Activated T-helper 2 cell treated with anti-CD3 and anti-CD28 coated beads, Interferon-gamma antibody, Interleukin-2, Interleukin-4, amounts not matched to agents 10 μg/mL and 5 μg/mL and 100 μg/mL, durations not matched to agents 14 hours and 24 hours and 36 hours (primary cell): ENCODE data around the gene ANO2. TPM values are rescaled to one million over a fixed set of nuclear protein-coding genes. Genes with fewer than 3 reads are reported as not detected.
"Not testable (repeated sequence)": the region's sequence is repeated elsewhere in the genome, so short reads cannot be mapped to it uniquely, and the experiment has no call there.

ENCODE experiments used
- DNase-seq: peaks from one replicate; pipeline ENCODE4 v3.0.0; 2021; ENCODE audit warnings: low spot score
- H3K27ac Mint-ChIP-seq: one replicate; pipeline ENCODE4 v1.8.0; 2021; ENCODE audit warnings: mixed read lengths
- H3K27me3 Mint-ChIP-seq: one replicate; pipeline ENCODE4 v1.8.0; 2021; ENCODE audit warnings: low read depth, mixed read lengths
- H3K36me3 Mint-ChIP-seq: one replicate; pipeline ENCODE4 v1.8.0; 2021; ENCODE audit warnings: low read depth, mixed read lengths
- H3K4me1 Mint-ChIP-seq: one replicate; pipeline ENCODE4 v1.8.0; 2021; ENCODE audit warnings: low read depth, mixed read lengths
- H3K4me3 Mint-ChIP-seq: one replicate; pipeline ENCODE4 v1.8.0; 2021; ENCODE audit warnings: low read depth, mild to moderate bottlenecking, moderate library complexity, mixed read lengths
- H3K9me3 Mint-ChIP-seq: one replicate; pipeline ENCODE4 v1.8.0; 2021; ENCODE audit warnings: mixed read lengths
- intact Hi-C: fragments of 100-400 bp; cut with micrococcal nuclease; formaldehyde crosslinking; loops from one replicate; pipeline ENCODE4 v1.15.1; 2023
- total RNA-seq: library from RNA; stranded (reverse); gene quantifications from 2 replicates; pipeline ENCODE4 v1.2.3, GENCODE V29; 2022

The ANO2 gene
- total RNA-seq, 1 donor from 2014 or later, result not detected

DNA sequence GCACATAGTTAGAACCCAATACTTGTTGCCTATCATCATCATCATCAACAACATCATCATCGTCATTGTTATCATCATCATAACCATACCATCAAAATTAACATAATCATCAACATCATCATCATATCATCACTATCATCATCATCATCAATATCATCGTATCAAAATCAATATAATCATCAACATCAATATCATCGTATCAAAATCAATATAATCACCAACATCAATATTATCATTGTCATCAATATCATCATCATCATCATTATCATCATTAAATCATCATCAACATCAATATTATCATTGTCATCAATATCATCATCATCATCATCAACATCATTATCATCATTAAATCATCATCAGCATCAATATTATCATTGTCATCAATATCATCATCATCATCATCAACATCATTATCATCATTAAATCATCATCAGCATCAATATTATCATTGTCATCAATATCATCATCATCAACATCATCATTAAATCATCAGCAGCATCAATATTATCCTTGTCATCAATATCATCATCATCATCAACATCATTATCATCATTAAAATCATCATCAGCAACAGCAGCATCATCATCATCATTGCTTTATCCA, 286.6 kb downstream of the ANO2 start:
- not testable (repeated sequence) for H3K4me1 Mint-ChIP-seq, H3K9me3 Mint-ChIP-seq, H3K27ac Mint-ChIP-seq

DNA sequence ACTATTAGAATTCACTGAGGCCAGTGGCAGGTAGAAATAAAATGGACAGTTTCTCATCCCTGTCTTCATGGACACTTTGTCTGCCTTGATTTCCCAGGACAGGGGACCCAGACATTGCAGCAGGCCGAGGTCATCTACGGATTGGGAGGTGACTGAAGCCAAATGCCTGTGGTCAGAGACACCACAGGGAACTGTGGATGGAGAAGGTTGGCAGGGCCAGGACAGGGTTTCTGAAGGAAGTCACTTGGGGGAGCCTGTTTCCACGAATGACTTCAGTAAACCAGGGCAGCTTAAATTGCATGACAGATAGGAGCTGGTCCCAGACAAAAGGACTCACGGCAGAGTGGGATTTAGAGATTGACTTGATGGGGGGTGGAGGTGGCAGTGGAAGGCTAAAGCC, 288.2 kb downstream of the ANO2 start:
- no peak for DNase-seq
- H3K27me3 Mint-ChIP-seq, result no peaks in the 10 kb centered on the region
- H3K4me1 Mint-ChIP-seq, result no peaks in the 10 kb centered on the region
- H3K4me3 Mint-ChIP-seq, result no peak overlapping the region
- intact Hi-C loops, result no loop called here
- H3K9me3 Mint-ChIP-seq, result no peaks in the 10 kb centered on the region
- no peaks in the 10 kb centered on the region for H3K36me3 Mint-ChIP-seq
- no peak overlapping the region for H3K27ac Mint-ChIP-seq

More for the DNA sequence above, 286.6 kb downstream of the ANO2 start:
- H3K27me3 Mint-ChIP-seq, intact Hi-C loops, H3K36me3 Mint-ChIP-seq, H3K4me3 Mint-ChIP-seq, DNase-seq: not testable (repeated sequence)

DNA sequence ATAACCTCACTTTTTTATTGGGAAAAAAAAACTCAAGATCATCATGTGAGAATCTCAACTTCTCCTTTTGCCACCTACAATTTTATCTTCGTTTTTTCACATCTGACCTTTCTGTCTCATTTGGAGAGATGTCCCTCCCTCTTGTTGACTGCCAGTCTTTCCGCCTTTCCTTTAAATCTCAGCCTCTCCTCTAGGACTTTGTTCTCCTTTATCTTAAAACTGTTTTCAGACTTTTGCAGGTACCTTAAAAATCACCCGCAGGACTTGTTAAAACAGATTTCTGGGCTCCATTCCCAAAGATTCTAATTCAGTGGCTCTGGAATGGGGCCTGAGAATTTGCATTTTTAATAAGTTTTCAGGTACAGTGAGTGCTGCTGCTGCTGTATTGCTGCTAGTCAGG, 289.9 kb downstream of the ANO2 start:
- H3K36me3 Mint-ChIP-seq, result no peaks in the 10 kb centered on the region
- no peak overlapping the region for H3K4me3 Mint-ChIP-seq
- H3K27me3 Mint-ChIP-seq, result no peaks in the 10 kb centered on the region
- no peaks in the 10 kb centered on the region for H3K9me3 Mint-ChIP-seq
- intact Hi-C loops, result no loop called here
- DNase-seq, result no peak
- no peaks in the 10 kb centered on the region for H3K4me1 Mint-ChIP-seq
- H3K27ac Mint-ChIP-seq, result no peak overlapping the region

DNA sequence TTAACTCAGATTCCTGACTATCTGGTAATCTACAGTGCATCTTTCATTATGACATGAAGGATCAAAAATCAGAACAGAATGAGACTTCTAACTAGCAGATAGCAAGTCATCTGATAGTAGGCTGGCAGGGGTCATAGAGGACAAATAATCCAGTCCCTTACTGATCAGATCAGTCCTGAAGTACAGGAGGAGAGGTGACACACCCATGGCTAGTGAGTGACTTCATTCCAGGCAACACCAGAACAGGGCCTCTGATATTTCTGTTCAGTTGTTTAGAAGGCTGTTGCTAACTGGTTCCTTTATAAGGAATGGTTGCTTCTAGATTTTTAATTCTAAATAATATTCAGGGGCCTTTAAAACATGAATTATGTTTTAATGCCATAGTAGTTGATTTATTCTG, 291.0 kb downstream of the ANO2 start:
- intact Hi-C loops, result no loop called here
- H3K9me3 Mint-ChIP-seq, result no peaks in the 10 kb centered on the region
- no peaks in the 10 kb centered on the region for H3K27me3 Mint-ChIP-seq
- no peak for DNase-seq
- H3K27ac Mint-ChIP-seq, result no peak overlapping the region
- H3K4me1 Mint-ChIP-seq, result no peaks in the 10 kb centered on the region
- no peak overlapping the region for H3K4me3 Mint-ChIP-seq
- H3K36me3 Mint-ChIP-seq, result no peaks in the 10 kb centered on the region

DNA sequence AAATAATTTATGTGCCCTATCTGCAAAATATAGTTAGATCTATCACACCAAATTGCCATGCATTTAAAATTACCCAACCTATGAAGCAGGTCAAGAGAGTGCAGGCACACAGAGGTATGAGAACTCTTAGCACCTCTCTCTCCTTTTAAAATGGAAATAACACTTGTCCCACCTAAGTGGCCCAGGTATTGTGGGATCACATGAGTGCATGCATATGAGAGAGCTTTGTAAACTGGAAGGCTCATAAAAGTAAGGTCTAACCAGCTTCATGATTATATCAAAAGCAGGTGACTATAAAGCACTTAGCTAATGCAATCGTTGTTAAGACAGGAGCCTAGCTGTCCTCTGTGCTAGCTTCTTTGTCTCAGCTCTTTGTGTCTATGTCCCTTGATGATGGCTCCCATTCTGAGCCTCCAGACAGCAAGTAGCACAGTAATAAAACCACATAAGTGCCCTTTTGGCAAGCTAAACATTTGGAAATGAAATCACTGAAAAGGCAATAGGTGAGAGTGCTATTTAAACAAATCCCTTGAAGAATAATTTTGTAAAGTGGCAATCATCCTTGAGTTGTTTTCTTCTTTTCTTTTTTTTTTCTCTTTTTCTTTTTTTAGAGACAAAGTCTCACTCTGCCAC, 294.1 kb downstream of the ANO2 start:
- no peaks in the 10 kb centered on the region for H3K36me3 Mint-ChIP-seq
- no peak overlapping the region for H3K4me3 Mint-ChIP-seq
- no peak overlapping the region for H3K27ac Mint-ChIP-seq
- H3K9me3 Mint-ChIP-seq, result no peaks in the 10 kb centered on the region
- no peak for DNase-seq
- no peaks in the 10 kb centered on the region for H3K4me1 Mint-ChIP-seq
- intact Hi-C loops, result no loop called here
- H3K27me3 Mint-ChIP-seq, result peaks cover 1% of the 10 kb centered on the region

DNA sequence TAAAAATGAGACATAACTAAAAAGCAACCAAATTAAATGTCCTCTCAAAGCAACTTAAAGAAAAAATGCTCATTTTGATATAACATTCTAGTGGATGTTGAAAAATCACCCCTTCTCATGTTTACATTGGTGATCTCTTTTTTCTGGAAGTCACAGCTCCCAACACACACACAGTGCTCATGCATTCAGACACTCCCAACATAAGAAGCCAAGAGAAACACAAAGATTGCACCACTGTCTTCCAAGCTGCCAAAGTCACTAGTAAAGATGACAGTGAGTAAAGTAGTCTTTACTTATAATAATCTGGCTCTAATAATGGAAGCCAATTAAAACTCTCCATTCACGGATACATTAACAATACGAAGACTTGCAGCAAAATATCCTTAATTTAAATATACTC, 294.8 kb downstream of the ANO2 start:
- Mint-ChIP-seq H3K9me3 (no peaks in the 10 kb centered on the region), H3K27ac (no peak overlapping the region), H3K4me1 (no peaks in the 10 kb centered on the region), H3K36me3 (no peaks in the 10 kb centered on the region), H3K27me3 (peaks cover 1% of the 10 kb centered on the region), H3K4me3 (no peak overlapping the region)
- no peak for DNase-seq
- intact Hi-C loops, result no loop called here

DNA sequence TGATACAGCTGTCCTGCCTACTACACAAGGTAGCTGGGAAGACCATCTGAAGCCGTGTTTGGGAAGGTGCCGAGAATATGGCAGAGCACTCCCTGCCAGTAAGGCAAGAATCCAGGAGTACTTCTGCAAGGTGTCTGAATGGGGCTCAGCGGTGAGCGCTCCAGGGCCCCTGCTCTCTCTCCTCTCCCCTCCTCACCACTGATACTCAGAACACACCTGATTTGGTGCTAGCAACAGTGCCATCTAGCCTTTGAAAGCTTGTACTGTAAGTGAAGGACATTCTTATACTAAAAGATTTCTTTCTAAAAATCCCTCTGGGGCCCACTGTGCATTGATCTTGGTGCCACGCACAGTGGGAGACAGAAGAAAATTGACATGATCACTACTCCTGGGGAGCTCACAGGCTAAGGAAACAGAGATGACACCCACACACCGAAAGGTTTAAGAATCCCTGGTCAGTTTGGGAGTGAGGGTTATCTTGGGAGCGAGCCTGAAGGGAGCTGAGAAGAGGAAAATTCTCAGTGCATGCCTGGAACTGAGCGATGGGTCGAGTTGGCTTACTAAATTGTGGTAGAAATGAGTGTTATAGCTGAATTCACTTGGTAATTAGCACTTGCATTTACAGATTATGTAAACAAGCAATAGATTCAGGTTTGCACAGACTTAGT, 296.2 kb downstream of the ANO2 start:
- Mint-ChIP-seq H3K27me3 (peaks cover 1% of the 10 kb centered on the region), H3K36me3 (no peaks in the 10 kb centered on the region), H3K4me3 (no peak overlapping the region), H3K4me1 (no peaks in the 10 kb centered on the region), H3K9me3 (no peaks in the 10 kb centered on the region), H3K27ac (no peak overlapping the region)
- intact Hi-C loops, result no loop called here
- DNase-seq, result no peak

DNA sequence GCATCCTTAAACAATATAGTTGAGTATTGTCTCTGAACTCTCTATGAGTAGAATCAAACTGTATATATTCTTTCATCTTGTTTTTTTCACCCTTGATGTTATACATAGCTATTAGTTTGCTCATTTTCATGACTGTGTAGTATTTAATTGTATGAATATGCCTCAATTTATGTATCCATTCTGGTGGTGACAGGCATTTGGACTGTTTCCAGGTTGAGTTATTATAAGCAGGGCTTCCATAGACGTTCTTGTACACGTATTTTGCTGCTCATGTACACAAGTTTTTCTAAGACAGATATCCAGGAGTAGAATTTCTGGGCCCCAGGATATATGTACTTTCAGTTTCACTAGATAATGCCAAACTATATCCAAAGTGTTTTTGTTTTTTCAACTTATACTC, 301.8 kb downstream of the ANO2 start:
- no peaks in the 10 kb centered on the region for H3K9me3 Mint-ChIP-seq
- DNase-seq, result no peak
- intact Hi-C loops, result no loop called here

DNA sequence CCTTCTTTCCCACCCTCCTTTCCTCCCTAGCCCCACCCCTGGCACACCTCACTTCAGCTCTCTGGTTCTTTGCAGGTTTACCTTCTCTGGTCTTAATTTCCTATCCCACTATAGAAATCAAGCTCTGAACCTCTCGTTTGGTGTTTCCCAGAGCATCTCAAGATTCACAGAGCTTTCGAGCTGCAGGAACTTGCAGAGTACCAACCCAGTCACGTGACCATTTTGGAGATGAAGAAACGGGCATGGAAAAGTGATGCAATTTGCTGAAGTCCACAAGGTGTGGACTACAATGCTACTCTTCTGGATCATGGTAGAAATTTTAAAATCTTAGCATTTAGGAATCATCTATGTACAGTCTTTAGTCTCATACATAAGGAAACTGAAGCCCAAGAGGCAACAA, 307.4 kb downstream of the ANO2 start:
- intact Hi-C loops, result no loop called here
- Mint-ChIP-seq H3K36me3 (no peaks in the 10 kb centered on the region), H3K27me3 (no peaks in the 10 kb centered on the region), H3K4me1 (no peaks in the 10 kb centered on the region), H3K4me3 (no peak overlapping the region), H3K9me3 (no peaks in the 10 kb centered on the region), H3K27ac (no peak overlapping the region)
- no peak for DNase-seq

More for the DNA sequence above, 301.8 kb downstream of the ANO2 start:
- no peak overlapping the region for H3K4me3 Mint-ChIP-seq
- H3K36me3 Mint-ChIP-seq, result no peaks in the 10 kb centered on the region
- H3K27ac Mint-ChIP-seq, result no peak overlapping the region
- no peaks in the 10 kb centered on the region for H3K4me1 Mint-ChIP-seq
- H3K27me3 Mint-ChIP-seq, result no peaks in the 10 kb centered on the region

DNA sequence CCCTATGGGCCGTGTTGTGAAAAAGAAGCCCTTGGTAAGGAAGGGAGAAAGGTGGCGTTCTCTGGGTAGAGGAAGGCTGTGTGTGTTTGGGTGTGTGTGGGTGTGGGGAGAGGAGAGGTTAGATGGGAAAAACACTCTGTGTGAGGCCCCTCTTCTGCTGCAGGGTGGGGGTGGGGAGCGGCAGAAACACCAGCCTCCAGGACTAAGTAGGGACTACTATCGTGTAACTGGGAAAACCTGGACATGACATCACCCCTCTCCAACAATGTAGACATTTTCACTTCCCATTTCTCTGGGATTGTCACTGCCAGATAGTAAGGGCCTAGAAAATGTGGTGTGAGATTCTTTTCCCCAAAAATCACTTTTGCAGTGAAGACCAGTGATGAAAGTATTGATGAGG, 308.2 kb downstream of the ANO2 start:
- no peaks in the 10 kb centered on the region for H3K36me3 Mint-ChIP-seq
- no peaks in the 10 kb centered on the region for H3K4me1 Mint-ChIP-seq
- no peaks in the 10 kb centered on the region for H3K27me3 Mint-ChIP-seq
- H3K4me3 Mint-ChIP-seq, result no peak overlapping the region
- no peak for DNase-seq
- H3K9me3 Mint-ChIP-seq, result no peaks in the 10 kb centered on the region
- intact Hi-C loops, result no loop called here
- H3K27ac Mint-ChIP-seq, result no peak overlapping the region

DNA sequence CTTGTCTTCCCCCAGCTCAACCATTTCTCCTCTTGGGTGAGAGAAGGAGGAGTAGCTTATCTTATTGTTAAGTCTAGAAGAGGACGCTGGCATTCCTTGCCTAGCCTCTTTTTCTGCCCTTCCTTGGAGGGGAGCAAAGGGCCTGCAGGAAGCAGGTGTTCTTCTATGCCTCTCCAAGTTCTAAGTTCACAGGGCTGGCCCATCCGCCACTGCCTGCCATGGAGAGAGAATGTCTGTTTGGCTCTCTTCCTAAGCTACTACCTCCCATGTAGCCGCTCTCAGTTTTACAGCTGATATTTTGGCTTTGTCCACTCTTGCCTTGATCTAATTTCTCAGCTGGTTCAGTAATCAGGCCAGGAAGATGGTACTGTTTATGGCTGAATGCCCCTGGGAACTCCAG, 312.0 kb downstream of the ANO2 start:
- Mint-ChIP-seq H3K4me3 (no peak overlapping the region), H3K9me3 (no peaks in the 10 kb centered on the region), H3K27ac (no peak overlapping the region), H3K27me3 (no peaks in the 10 kb centered on the region), H3K36me3 (no peaks in the 10 kb centered on the region), H3K4me1 (no peaks in the 10 kb centered on the region)
- intact Hi-C loops, result no loop called here
- no peak for DNase-seq

DNA sequence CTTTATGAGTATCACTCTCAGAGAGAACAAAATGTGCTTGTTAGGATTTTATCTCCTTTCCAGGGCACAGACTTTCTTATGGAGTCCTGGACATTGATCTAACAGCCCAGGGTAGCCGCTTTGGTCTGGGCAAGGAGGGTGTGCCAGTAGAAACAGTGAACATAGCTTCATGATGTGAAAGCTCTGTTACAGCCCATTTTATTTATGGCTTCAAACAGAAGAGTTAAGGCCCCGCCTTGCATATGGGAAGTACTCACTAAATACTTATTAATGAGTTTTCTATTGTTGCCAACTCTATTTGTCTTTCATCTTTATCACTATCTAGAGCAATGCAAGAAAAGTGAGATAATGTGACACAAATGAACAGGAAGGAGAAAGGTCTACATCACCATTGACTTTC, 312.6 kb downstream of the ANO2 start:
- no peaks in the 10 kb centered on the region for H3K4me1 Mint-ChIP-seq

DNA sequence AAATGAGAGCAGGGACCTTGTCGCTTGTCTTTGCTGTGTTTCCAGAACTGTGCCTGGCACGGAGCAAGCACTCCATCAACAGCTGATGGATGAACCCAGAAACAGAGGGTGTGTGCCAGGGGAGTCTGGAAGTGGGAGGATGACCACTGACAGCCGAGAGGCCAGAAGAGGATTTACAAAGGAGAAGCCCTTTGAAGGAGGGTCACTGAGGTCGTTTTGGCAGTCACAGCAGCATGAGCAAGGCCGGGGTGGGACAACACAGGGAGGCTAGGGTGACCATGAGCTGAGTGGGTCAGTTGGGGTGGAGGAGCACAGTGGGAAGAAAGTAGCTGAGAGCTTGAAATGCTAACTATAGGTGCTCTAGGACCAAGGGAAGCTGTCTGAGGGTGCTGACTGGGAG, 313.6 kb downstream of the ANO2 start:
- Mint-ChIP-seq H3K27me3 (no peaks in the 10 kb centered on the region), H3K4me3 (no peak overlapping the region), H3K9me3 (no peaks in the 10 kb centered on the region), H3K36me3 (no peaks in the 10 kb centered on the region), H3K27ac (no peak overlapping the region), H3K4me1 (no peaks in the 10 kb centered on the region)
- intact Hi-C loops, result no loop called here
- no peak for DNase-seq

More for the DNA sequence above, 312.6 kb downstream of the ANO2 start:
- no peak overlapping the region for H3K27ac Mint-ChIP-seq
- no peaks in the 10 kb centered on the region for H3K36me3 Mint-ChIP-seq
- intact Hi-C loops, result no loop called here
- H3K27me3 Mint-ChIP-seq, result no peaks in the 10 kb centered on the region
- H3K9me3 Mint-ChIP-seq, result no peaks in the 10 kb centered on the region
- H3K4me3 Mint-ChIP-seq, result no peak overlapping the region
- DNase-seq, result no peak
